ENCODE results near the gene ZSCAN5C.
"Not testable (repeated sequence)": the region's sequence is repeated elsewhere in the genome, so short reads cannot be mapped to it uniquely, and the experiment has no call there.

The ZSCAN5C gene

GRCh38 chr19:56201973-56202372 lies at the start of gene ZSCAN5C:
ZSCAN5C (plus strand) TSS chr19:56202273; CDS start chr19:56205914, 3,641 bp downstream.
- no peak for DNase-seq

GRCh38 chr19:56152644-56153043 lies 49.4 kb upstream of the ZSCAN5C start:
- DNase-seq = no peak

- DNase-seq = no peak
These were observed 48.6 kb upstream of the ZSCAN5C start for GRCh38 chr19:56153507-56153906.

- DNase-seq = no peak
These were observed 46.9 kb upstream of the ZSCAN5C start for GRCh38 chr19:56155124-56155687.

GRCh38 chr19:56156768-56157167 lies 45.3 kb upstream of the ZSCAN5C start:
- DNase-seq = no peak

GRCh38 chr19:56158170-56158757 lies 43.8 kb upstream of the ZSCAN5C start:
- DNase-seq = no peak

GRCh38 chr19:56159009-56159559 lies 43.0 kb upstream of the ZSCAN5C start:
- DNase-seq = no peak

- DNase-seq = no peak
These were observed 42.3 kb upstream of the ZSCAN5C start for GRCh38 chr19:56159622-56160271.

GRCh38 chr19:56161534-56161933 lies 40.5 kb upstream of the ZSCAN5C start:
- no peak for DNase-seq

GRCh38 chr19:56162258-56162657 lies 39.8 kb upstream of the ZSCAN5C start:
- DNase-seq = no peak

GRCh38 chr19:56163097-56163496 lies 39.0 kb upstream of the ZSCAN5C start:
- DNase-seq = no peak

GRCh38 chr19:56167064-56167578 lies 35.0 kb upstream of the ZSCAN5C start:
- DNase-seq = no peak

- no peak for DNase-seq
These were observed 31.8 kb upstream of the ZSCAN5C start for GRCh38 chr19:56170261-56170660.

GRCh38 chr19:56174086-56174485 lies 28.0 kb upstream of the ZSCAN5C start:
- DNase-seq = no peak

GRCh38 chr19:56174550-56174949 lies 27.5 kb upstream of the ZSCAN5C start:
- DNase-seq = no peak

- DNase-seq = not testable (repeated sequence)
These were observed 26.2 kb upstream of the ZSCAN5C start, which contains the start of gene GALP for GRCh38 chr19:56175861-56176307. GALP (plus strand) TSS chr19:56176008; CDS start chr19:56177109, 1,101 bp downstream.

GRCh38 chr19:56176310-56176709 lies 25.8 kb upstream of the ZSCAN5C start:
- DNase-seq = not testable (repeated sequence)

- DNase-seq = no peak
These were observed 25.2 kb upstream of the ZSCAN5C start for GRCh38 chr19:56176881-56177280.

- no peak for DNase-seq
These were observed 24.4 kb upstream of the ZSCAN5C start for GRCh38 chr19:56177564-56178243.

- DNase-seq = no peak
These were observed 12.3 kb upstream of the ZSCAN5C start for GRCh38 chr19:56189785-56190184.

GRCh38 chr19:56191115-56191514 lies 11.0 kb upstream of the ZSCAN5C start:
- no peak for DNase-seq

- DNase-seq = no peak
These were observed 10.4 kb upstream of the ZSCAN5C start for GRCh38 chr19:56191711-56192110.

- no peak for DNase-seq
These were observed 8.0 kb upstream of the ZSCAN5C start for GRCh38 chr19:56193981-56194640.
